Tibial nerve (tissue), 4 donors: ENCODE measurements around the gene SCN8A.

Experiments
- EP300 ChIP-seq, 2 donors: sonication (generic); formaldehyde crosslinking; IDR thresholded peaks; one replicate each; pipeline ENCODE4 v1.6.1; 2017; ENCODE audit warnings: antibody characterized with exemption in 2 of 2, mild to moderate bottlenecking in 1 of 2
- POLR2A ChIP-seq, 2 donors: fragments of 450-650 bp; IDR thresholded peaks; one replicate each; pipeline ENCODE4 v1.6.1; 2017; ENCODE audit warnings: antibody characterized with exemption in 2 of 2, mild to moderate bottlenecking in 2 of 2, moderate library complexity in 2 of 2
- TF ChIP-seq, protein P1 (sequence below), 5 experiments: fragments of 200-600 bp in 3 of 5; fragments of 450-650 bp in 2 of 5; sonication (generic) in 3 of 5; IDR thresholded peaks; one replicate each; pipeline ENCODE4 v1.5.1; 2016 to 2019; ENCODE audit warnings: antibody characterized with exemption in 5 of 5, mild to moderate bottlenecking in 3 of 5, moderate library complexity in 2 of 5

DNA sequence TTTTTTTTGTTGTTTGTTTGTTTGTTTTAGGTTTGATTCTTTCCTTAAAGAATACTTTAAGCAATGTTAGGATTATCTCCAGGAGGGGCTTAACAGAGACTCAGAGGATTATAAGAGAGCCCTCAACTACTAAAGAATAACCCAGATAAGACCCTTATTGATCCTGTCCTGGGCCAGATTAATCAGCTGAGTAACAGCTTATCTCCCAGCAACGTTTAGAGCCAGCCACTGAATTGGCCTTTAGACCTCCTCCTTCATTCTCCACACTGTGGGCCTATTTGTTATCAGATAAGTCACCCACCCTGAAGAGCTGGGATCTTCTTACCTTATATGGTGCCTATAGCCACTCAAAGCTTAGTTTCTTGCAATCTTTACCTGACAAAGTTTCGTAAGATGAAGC, 186.4 kb downstream of the SCN8A start:
- TF ChIP-seq POLR2A (IDR thresholded peaks at IDR 0.05) (no peak), EP300 (IDR thresholded peaks at IDR 0.05) (no peak)
- TF ChIP-seq, protein P1, sequence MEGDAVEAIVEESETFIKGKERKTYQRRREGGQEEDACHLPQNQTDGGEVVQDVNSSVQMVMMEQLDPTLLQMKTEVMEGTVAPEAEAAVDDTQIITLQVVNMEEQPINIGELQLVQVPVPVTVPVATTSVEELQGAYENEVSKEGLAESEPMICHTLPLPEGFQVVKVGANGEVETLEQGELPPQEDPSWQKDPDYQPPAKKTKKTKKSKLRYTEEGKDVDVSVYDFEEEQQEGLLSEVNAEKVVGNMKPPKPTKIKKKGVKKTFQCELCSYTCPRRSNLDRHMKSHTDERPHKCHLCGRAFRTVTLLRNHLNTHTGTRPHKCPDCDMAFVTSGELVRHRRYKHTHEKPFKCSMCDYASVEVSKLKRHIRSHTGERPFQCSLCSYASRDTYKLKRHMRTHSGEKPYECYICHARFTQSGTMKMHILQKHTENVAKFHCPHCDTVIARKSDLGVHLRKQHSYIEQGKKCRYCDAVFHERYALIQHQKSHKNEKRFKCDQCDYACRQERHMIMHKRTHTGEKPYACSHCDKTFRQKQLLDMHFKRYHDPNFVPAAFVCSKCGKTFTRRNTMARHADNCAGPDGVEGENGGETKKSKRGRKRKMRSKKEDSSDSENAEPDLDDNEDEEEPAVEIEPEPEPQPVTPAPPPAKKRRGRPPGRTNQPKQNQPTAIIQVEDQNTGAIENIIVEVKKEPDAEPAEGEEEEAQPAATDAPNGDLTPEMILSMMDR (IDR thresholded peaks at IDR 0.05): no peak
